ENCODE measurements around the gene SAP30. TPM values are rescaled to one million over a fixed set of nuclear protein-coding genes. Genes with fewer than 3 reads are reported as not detected.

SAP30 gene
- total and polyA plus RNA-seq, 10 of the 15 experiments (the other 5 are each of a cell fraction or from before 2014, with no cell fraction given) = 5.0 to 56.9 (median 23.6) TPM

DNA sequence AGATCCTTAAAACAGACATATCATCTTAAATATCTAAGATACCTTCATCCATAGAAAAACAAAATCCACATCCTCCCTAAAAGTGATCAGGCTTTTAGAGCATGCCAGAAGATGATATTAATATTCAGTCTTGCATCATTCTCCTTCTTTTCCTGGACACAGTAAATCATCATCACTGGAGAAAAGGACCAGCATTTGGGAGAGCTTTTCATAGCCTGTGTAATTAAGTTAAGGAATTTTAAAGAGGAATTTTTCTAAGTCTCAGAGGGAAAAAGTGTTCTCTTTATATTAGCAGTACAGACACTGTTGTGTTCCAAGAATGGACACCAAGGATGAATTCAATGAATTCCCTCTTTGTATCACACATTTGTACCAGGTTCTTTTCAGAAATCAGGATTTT is 27.5 kb downstream of the SAP30 start:
- DNase-seq (ENCODE audit: low read depth, low spot score) (no peak), ATAC-seq (no peak), FAIRE-seq (no peak)
- Histone ChIP-seq H3K4me1 (ENCODE audit: control insufficient read depth, insufficient read depth, low read length) (no peaks in the 10 kb centered on the region), H3K9ac (ENCODE audit: control insufficient read depth, insufficient read depth, low read length) (no peak overlapping the region), H3K4me2 (ENCODE audit: control insufficient read depth, insufficient read depth) (no peak overlapping the region), H3K4me3 (no peak overlapping the region), H3K9me3 (replicated peaks; ENCODE audit: control insufficient read depth, insufficient read depth, low read length) (no peaks in the 10 kb centered on the region), H4K20me1 (ENCODE audit: control insufficient read depth, insufficient read depth) (no peaks in the 10 kb centered on the region), H3K27ac (ENCODE audit: control insufficient read depth, insufficient read depth) (no peak overlapping the region), H2AFZ (ENCODE audit: control insufficient read depth, low read depth, low read length) (no peak overlapping the region), H3K79me2 (ENCODE audit: control insufficient read depth, insufficient read depth, low read length) (no peaks in the 10 kb centered on the region), H3K27me3 (replicated peaks in 1 of 2; ENCODE audit: control insufficient read depth in 2 of 2, insufficient read depth in 2 of 2, low read length in 1 of 2) (no peaks in the 10 kb centered on the region), H3K36me3 (ENCODE audit: control insufficient read depth in 2 of 2, insufficient read depth in 2 of 2, low read length in 1 of 2) (no peaks in the 10 kb centered on the region)
- ChIA-PET RAD21 (ENCODE audit: unreplicated experiment) (interaction anchor here (1.0 kb wide), 1 partner anchor 97 kb away, joined by 3 read pairs; no protein-coding TSS in a partner anchor), CTCF (interaction anchor here (1.3 to 1.8 kb wide), 3 partner anchors 23 to 385 kb away, joined by 3 to 9 read pairs (median 4); no protein-coding TSS in a partner anchor), SMC1A (ENCODE audit: uncharacterized antibody, unreplicated experiment) (interaction anchor here (1.1 to 1.9 kb wide), 5 partner anchors 11 to 127 kb away, joined by 3 to 4 read pairs (median 3); no protein-coding TSS in a partner anchor), POLR2A (no interaction called here)
- in situ Hi-C loops (cut with MboI) = no loop called here
- intact Hi-C loops (cut with micrococcal nuclease; ENCODE audit: unreplicated experiment) = no loop called here
- TF ChIP-seq, protein P1, sequence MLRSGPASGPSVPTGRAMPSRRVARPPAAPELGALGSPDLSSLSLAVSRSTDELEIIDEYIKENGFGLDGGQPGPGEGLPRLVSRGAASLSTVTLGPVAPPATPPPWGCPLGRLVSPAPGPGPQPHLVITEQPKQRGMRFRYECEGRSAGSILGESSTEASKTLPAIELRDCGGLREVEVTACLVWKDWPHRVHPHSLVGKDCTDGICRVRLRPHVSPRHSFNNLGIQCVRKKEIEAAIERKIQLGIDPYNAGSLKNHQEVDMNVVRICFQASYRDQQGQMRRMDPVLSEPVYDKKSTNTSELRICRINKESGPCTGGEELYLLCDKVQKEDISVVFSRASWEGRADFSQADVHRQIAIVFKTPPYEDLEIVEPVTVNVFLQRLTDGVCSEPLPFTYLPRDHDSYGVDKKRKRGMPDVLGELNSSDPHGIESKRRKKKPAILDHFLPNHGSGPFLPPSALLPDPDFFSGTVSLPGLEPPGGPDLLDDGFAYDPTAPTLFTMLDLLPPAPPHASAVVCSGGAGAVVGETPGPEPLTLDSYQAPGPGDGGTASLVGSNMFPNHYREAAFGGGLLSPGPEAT (IDR thresholded peaks at IDR 0.05; ENCODE audit: low read depth) = no peak
- no TSS peak for BruUV-seq (replicated peaks)

DNA sequence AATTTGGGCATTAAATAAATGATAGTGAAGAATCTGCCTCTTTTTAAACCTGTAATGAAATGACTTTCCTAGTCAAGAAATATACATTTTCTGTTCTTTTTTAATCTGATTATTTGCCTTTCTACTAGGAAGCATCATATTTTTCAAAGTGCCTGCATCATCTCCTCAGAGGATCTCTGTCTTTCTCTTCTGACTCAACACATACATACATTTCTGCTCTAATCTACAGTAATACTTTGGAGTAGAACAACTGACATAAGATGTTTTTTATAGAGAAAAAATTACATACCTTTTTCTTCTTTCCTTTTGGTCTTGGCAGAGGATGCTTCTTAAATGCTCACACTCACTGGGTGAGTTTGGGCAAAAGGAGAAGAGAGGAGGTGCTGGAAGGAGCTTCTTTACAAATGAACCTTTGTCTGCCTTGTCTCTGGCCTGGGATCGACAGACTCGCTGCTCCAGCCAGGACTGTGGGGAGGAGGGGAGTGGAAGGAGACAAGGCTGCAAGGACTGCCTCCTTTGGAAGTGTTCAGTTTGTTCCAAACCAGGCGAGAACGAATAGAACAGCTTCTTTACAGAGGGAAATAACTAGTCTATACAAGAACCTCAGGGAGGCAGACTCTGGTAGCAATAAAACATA is 28.1 kb downstream of the SAP30 start, which contains the start of gene SCRG1:
TSS of gene SCRG1 (minus strand) at position 338 of the 637 bp plus-strand sequence. CDS start 7,702 bp downstream, outside the sequence.
- Histone ChIP-seq H3K4me2 (ENCODE audit: control insufficient read depth, insufficient read depth) (no peak within 1 kb of the TSS), H3K4me3 (no peak within 1 kb of the TSS), H3K36me3 (ENCODE audit: control insufficient read depth in 2 of 2, insufficient read depth in 2 of 2, low read length in 1 of 2) (no peaks in the 10 kb centered on the region), H3K79me2 (ENCODE audit: control insufficient read depth, insufficient read depth, low read length) (no peaks in the 10 kb centered on the region), H2AFZ (ENCODE audit: control insufficient read depth, low read depth, low read length) (no peak within 1 kb of the TSS), H3K27ac (ENCODE audit: control insufficient read depth, insufficient read depth) (no peak within 1 kb of the TSS), H3K4me1 (ENCODE audit: control insufficient read depth, insufficient read depth, low read length) (no peaks in the 10 kb centered on the region), H4K20me1 (ENCODE audit: control insufficient read depth, insufficient read depth) (no peaks in the 10 kb centered on the region), H3K9me3 (replicated peaks; ENCODE audit: control insufficient read depth, insufficient read depth, low read length) (no peaks in the 10 kb centered on the region), H3K9ac (ENCODE audit: control insufficient read depth, insufficient read depth, low read length) (no peak within 1 kb of the TSS), H3K27me3 (replicated peaks in 1 of 2; ENCODE audit: control insufficient read depth in 2 of 2, insufficient read depth in 2 of 2, low read length in 1 of 2) (no peaks in the 10 kb centered on the region)
- ATAC-seq = no peak
- ChIA-PET POLR2A (interaction anchor here (0.6 kb wide), 1 partner anchor 229 kb away, joined by 4 read pairs; no protein-coding TSS in a partner anchor), RAD21 (ENCODE audit: unreplicated experiment) (no interaction called here), SMC1A (ENCODE audit: uncharacterized antibody, unreplicated experiment) (interaction anchor here (1.1 to 1.9 kb wide), 2 partner anchors 10 to 128 kb away, joined by 3 to 4 read pairs; no protein-coding TSS in a partner anchor), CTCF (interaction anchor here (1.0 to 1.3 kb wide), 3 partner anchors 19 to 385 kb away, joined by 3 read pairs; no protein-coding TSS in a partner anchor)
- 88% methylated on average over 4 of the region's 4 CpGs for WGBS (ENCODE audit: insufficient coverage, insufficient replicate concordance, low lambda C conversion rate, missing lambda C conversion rate)
- intact Hi-C loops (cut with micrococcal nuclease; ENCODE audit: unreplicated experiment) = no loop called here
- BruUV-seq (replicated peaks) = no TSS peak
- DNase-seq (ENCODE audit: low read depth, low spot score) = no peak
- in situ Hi-C loops (cut with MboI) = no loop called here
- no peak for FAIRE-seq
- TF ChIP-seq ZNF274 (IDR thresholded peaks at IDR 0.05; ENCODE audit: insufficient read depth, insufficient read length) (no peak), TBL1XR1 (IDR thresholded peaks at IDR 0.05; ENCODE audit: low read depth, low read length) (no peak), HCFC1 (IDR thresholded peaks at IDR 0.05; ENCODE audit: low read length) (no peak), ZNF622 (IDR thresholded peaks at IDR 0.05) (no peak), CBFB (IDR thresholded peaks at IDR 0.05; ENCODE audit: low read depth) (no peak), NR2F1 (conservative IDR thresholded peaks at IDR 0.05) (no peak), FOXM1 (IDR thresholded peaks at IDR 0.05; ENCODE audit: low read depth, low read length) (no peak), SMAD1 (IDR thresholded peaks at IDR 0.05; ENCODE audit: low read depth, partially characterized antibody) (no peak), TARDBP (IDR thresholded peaks at IDR 0.05; ENCODE audit: borderline replicate concordance) (no peak), NBN (IDR thresholded peaks at IDR 0.05) (no peak), RBBP5 (conservative IDR thresholded peaks at IDR 0.05) (no peak), NFYA (IDR thresholded peaks at IDR 0.05; ENCODE audit: borderline replicate concordance, low read depth, low read length) (no peak)
- TF ChIP-seq, protein P2, sequence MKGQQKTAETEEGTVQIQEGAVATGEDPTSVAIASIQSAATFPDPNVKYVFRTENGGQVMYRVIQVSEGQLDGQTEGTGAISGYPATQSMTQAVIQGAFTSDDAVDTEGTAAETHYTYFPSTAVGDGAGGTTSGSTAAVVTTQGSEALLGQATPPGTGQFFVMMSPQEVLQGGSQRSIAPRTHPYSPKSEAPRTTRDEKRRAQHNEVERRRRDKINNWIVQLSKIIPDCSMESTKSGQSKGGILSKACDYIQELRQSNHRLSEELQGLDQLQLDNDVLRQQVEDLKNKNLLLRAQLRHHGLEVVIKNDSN (IDR thresholded peaks at IDR 0.05; ENCODE audit: borderline replicate concordance, extremely low read length, insufficient read depth, low read depth, low read length) = no peak
- TF ChIP-seq, protein P3, sequence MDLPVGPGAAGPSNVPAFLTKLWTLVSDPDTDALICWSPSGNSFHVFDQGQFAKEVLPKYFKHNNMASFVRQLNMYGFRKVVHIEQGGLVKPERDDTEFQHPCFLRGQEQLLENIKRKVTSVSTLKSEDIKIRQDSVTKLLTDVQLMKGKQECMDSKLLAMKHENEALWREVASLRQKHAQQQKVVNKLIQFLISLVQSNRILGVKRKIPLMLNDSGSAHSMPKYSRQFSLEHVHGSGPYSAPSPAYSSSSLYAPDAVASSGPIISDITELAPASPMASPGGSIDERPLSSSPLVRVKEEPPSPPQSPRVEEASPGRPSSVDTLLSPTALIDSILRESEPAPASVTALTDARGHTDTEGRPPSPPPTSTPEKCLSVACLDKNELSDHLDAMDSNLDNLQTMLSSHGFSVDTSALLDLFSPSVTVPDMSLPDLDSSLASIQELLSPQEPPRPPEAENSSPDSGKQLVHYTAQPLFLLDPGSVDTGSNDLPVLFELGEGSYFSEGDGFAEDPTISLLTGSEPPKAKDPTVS (IDR thresholded peaks at IDR 0.05; ENCODE audit: low read depth, low read length) = no peak
